Measurements from ENCODE around the gene TMOD1. TPM values are rescaled to one million over a fixed set of nuclear protein-coding genes. Genes with fewer than 3 reads are reported as not detected.
A peak's percentile ranks its signal among the peaks of the same experiment; 100 is the strongest.

The TMOD1 gene
- total RNA-seq, 3 donors from 2014 or later = 10.4 to 15.4 (median 13.9) TPM

- intact Hi-C loops (cut with DNase I; ENCODE audit: low total_unique reads) = no loop called here
- Histone ChIP-seq H3K4me1 (no peaks in the 10 kb centered on the region), H3K36me3 (no peaks in the 10 kb centered on the region), H3K27ac (no peak overlapping the region), H3K4me3 (no peak overlapping the region), H3K27me3 (no peaks in the 10 kb centered on the region), H3K9me3 (no peaks in the 10 kb centered on the region)
- no peak for DNase-seq (ENCODE audit: low spot score in 2 of 2)
- TF ChIP-seq POLR2A (IDR thresholded peaks at IDR 0.05) (no peak), POLR2AphosphoS5 (IDR thresholded peaks at IDR 0.05) (no peak), CTCF (IDR thresholded peaks at IDR 0.05) (no peak)
Measured at GRCh38 chr9:97512966-97513560, 11.6 kb downstream of the TMOD1 start.

GRCh38 chr9:97514531-97514930 lies 13.1 kb downstream of the TMOD1 start:
- no peaks in the 10 kb centered on the region for H3K36me3 ChIP-seq
- H3K4me1 ChIP-seq = no peaks in the 10 kb centered on the region
- DNase-seq (ENCODE audit: low spot score in 2 of 2) = no peak
- intact Hi-C loops (cut with DNase I; ENCODE audit: low total_unique reads) = no loop called here
- H3K27ac ChIP-seq = no peak overlapping the region
- no peak for TF ChIP-seq POLR2AphosphoS5 (IDR thresholded peaks at IDR 0.05)
- no peak for TF ChIP-seq CTCF (IDR thresholded peaks at IDR 0.05)
- TF ChIP-seq POLR2A (IDR thresholded peaks at IDR 0.05) = no peak
- H3K9me3 ChIP-seq = no peaks in the 10 kb centered on the region
- H3K4me3 ChIP-seq = no peak overlapping the region
- no peaks in the 10 kb centered on the region for H3K27me3 ChIP-seq

- TF ChIP-seq POLR2AphosphoS5 (IDR thresholded peaks at IDR 0.05) (no peak), POLR2A (IDR thresholded peaks at IDR 0.05) (no peak), CTCF (IDR thresholded peaks at IDR 0.05) (no peak)
- Histone ChIP-seq H3K27ac (no peak overlapping the region), H3K27me3 (no peaks in the 10 kb centered on the region), H3K4me1 (no peaks in the 10 kb centered on the region), H3K4me3 (no peak overlapping the region), H3K9me3 (no peaks in the 10 kb centered on the region), H3K36me3 (no peaks in the 10 kb centered on the region)
- no peak for DNase-seq (ENCODE audit: low spot score in 2 of 2)
- intact Hi-C loops (cut with DNase I; ENCODE audit: low total_unique reads) = no loop called here
Measured at GRCh38 chr9:97515662-97516061, 14.2 kb downstream of the TMOD1 start.

GRCh38 chr9:97516111-97516510 lies 14.6 kb downstream of the TMOD1 start:
- Histone ChIP-seq H3K36me3 (no peaks in the 10 kb centered on the region), H3K4me3 (no peak overlapping the region), H3K9me3 (no peaks in the 10 kb centered on the region), H3K27ac (peak overlapping the region in 1 of 2 donors; percentile 1), H3K4me1 (no peaks in the 10 kb centered on the region), H3K27me3 (no peaks in the 10 kb centered on the region)
- DNase-seq (ENCODE audit: low spot score in 2 of 2) = no peak
- intact Hi-C loops (cut with DNase I; ENCODE audit: low total_unique reads) = no loop called here
- no peak for TF ChIP-seq POLR2AphosphoS5 (IDR thresholded peaks at IDR 0.05)
- TF ChIP-seq CTCF (IDR thresholded peaks at IDR 0.05) = no peak

GRCh38 chr9:97517331-97518089 lies 16.0 kb downstream of the TMOD1 start:
- Histone ChIP-seq H3K27me3 (no peaks in the 10 kb centered on the region), H3K4me1 (no peaks in the 10 kb centered on the region), H3K36me3 (no peaks in the 10 kb centered on the region), H3K9me3 (no peaks in the 10 kb centered on the region), H3K27ac (no peak overlapping the region), H3K4me3 (no peak overlapping the region)
- intact Hi-C loops (cut with DNase I; ENCODE audit: low total_unique reads) = no loop called here
- TF ChIP-seq CTCF (IDR thresholded peaks at IDR 0.05) (no peak), POLR2AphosphoS5 (IDR thresholded peaks at IDR 0.05) (no peak), POLR2A (IDR thresholded peaks at IDR 0.05) (no peak)
- DNase-seq (ENCODE audit: low spot score in 2 of 2) = no peak

Measured in breast epithelium (tissue), 4 donors.